HEK293T (cell line): Measurements from ENCODE around the gene STAC2.
"Not testable (repeated sequence)": the region's sequence is repeated elsewhere in the genome, so short reads cannot be mapped to it uniquely, and the experiment has no call there.

Experiments used
- CTCF ChIA-PET: fragments of 350-600 bp; formaldehyde crosslinking; extraction: SDS; loops from one replicate; lab custom pipeline; 2021; ENCODE audit warnings: antibody characterized with exemption, inconsistent platforms; lab: Yijun Ruan, JAX
- POLR2A ChIA-PET: fragments of 350-600 bp; formaldehyde crosslinking; extraction: SDS; loops from one replicate; lab custom pipeline; 2020; ENCODE audit warnings: antibody characterized with exemption, inconsistent platforms; lab: Yijun Ruan, JAX
- DNase-seq: peaks from one replicate; pipeline ENCODE4 v3.0.0; 2012; ENCODE audit warnings: mixed read lengths; ENCODE audit errors: extremely low spot score
- ARNT ChIP-seq: fragments of 450-650 bp; IDR thresholded peaks from 2 replicates; pipeline ENCODE4 v1.6.1; 2017; ENCODE audit warnings: mild to moderate bottlenecking
- BHLHE40 ChIP-seq: fragments of 450-650 bp; IDR thresholded peaks from 2 replicates; pipeline ENCODE4 v1.6.1; 2016; ENCODE audit warnings: mild to moderate bottlenecking, moderate library complexity, borderline replicate concordance
- CTBP1 ChIP-seq: fragments of 450-650 bp; IDR thresholded peaks from 2 replicates; pipeline ENCODE4 v1.6.1; 2016; ENCODE audit warnings: borderline replicate concordance
- ELF4 ChIP-seq: fragments of 450-650 bp; IDR thresholded peaks from 2 replicates; pipeline ENCODE4 v1.6.1; 2017; ENCODE audit warnings: antibody characterized with exemption
- FOXA1 ChIP-seq: fragments of 450-650 bp; IDR thresholded peaks from 2 replicates; pipeline ENCODE4 v1.6.1; 2016; ENCODE audit warnings: mild to moderate bottlenecking
- FOXK2 ChIP-seq: fragments of 450-650 bp; IDR thresholded peaks from 2 replicates; pipeline ENCODE4 v1.6.1; 2016; ENCODE audit warnings: mild to moderate bottlenecking
- FOXM1 ChIP-seq: fragments of 450-650 bp; IDR thresholded peaks from 2 replicates; pipeline ENCODE4 v1.6.1; 2017; ENCODE audit warnings: mild to moderate bottlenecking, borderline replicate concordance
- HDGF ChIP-seq: fragments of 450-650 bp; IDR thresholded peaks from 2 replicates; pipeline ENCODE4 v1.6.1; 2017; ENCODE audit warnings: antibody characterized with exemption, borderline replicate concordance
- L3MBTL2 ChIP-seq: fragments of 450-650 bp; conservative IDR thresholded peaks from 2 replicates; pipeline ENCODE4 v1.6.1; 2016; ENCODE audit warnings: mild to moderate bottlenecking
- LEF1 ChIP-seq: fragments of 450-650 bp; IDR thresholded peaks from 2 replicates; pipeline ENCODE4 v1.6.1; 2017; ENCODE audit warnings: mild to moderate bottlenecking, borderline replicate concordance
- NFRKB ChIP-seq: fragments of 450-650 bp; IDR thresholded peaks from 2 replicates; pipeline ENCODE4 v1.6.1; 2016; ENCODE audit warnings: mild to moderate bottlenecking, moderate library complexity
- SP1 ChIP-seq: fragments of 450-650 bp; IDR thresholded peaks from 2 replicates; pipeline ENCODE4 v1.6.1; 2017
- SUZ12 ChIP-seq: fragments of 450-650 bp; IDR thresholded peaks from 2 replicates; pipeline ENCODE4 v1.6.1; 2016; ENCODE audit warnings: mild to moderate bottlenecking
- TARDBP ChIP-seq: fragments of 450-650 bp; IDR thresholded peaks from 2 replicates; pipeline ENCODE4 v1.6.1; 2016
- ZNF384 ChIP-seq: fragments of 450-650 bp; IDR thresholded peaks from 2 replicates; pipeline ENCODE4 v1.6.1; 2016
- TF ChIP-seq, protein P1 (sequence below): fragments of 450-650 bp; IDR thresholded peaks from 2 replicates; pipeline ENCODE4 v1.6.1; 2016

Gene STAC2

GRCh38 chr17:39170558-39170957 is 55.2 kb downstream of the STAC2 start:
- POLR2A ChIA-PET, result interaction anchor here (1.2 kb wide), 1 partner anchor 17 kb away, joined by 3 read pairs; no protein-coding TSS in a partner anchor
- no peak for DNase-seq
- CTCF ChIA-PET, result interaction anchor here (0.6 to 1.0 kb wide), 2 partner anchors 68 to 153 kb away, joined by 5 read pairs; no protein-coding TSS in a partner anchor

GRCh38 chr17:39170109-39170508 is 55.6 kb downstream of the STAC2 start:
- TF ChIP-seq ZNF384 (no peak), SP1 (no peak), TARDBP (no peak), NFRKB (no peak), CTBP1 (no peak), L3MBTL2 (no peak), FOXK2 (no peak)
- no peak for DNase-seq
- CTCF ChIA-PET, result interaction anchor here (0.6 to 1.4 kb wide), 4 partner anchors 62 to 153 kb away, joined by 3 to 5 read pairs (median 4); no protein-coding TSS in a partner anchor
- POLR2A ChIA-PET, result interaction anchor here (1.2 kb wide), 1 partner anchor 17 kb away, joined by 3 read pairs; no protein-coding TSS in a partner anchor

More at GRCh38 chr17:39170558-39170957, 55.2 kb downstream of the STAC2 start:
- TF ChIP-seq HDGF (no peak), BHLHE40 (no peak), ARNT (no peak), FOXM1 (no peak), L3MBTL2 (no peak), LEF1 (no peak), NFRKB (no peak), FOXK2 (no peak), CTBP1 (no peak), FOXA1 (no peak), ZNF384 (no peak), ELF4 (no peak), TARDBP (no peak), SP1 (no peak), SUZ12 (no peak)
- TF ChIP-seq, protein P1, sequence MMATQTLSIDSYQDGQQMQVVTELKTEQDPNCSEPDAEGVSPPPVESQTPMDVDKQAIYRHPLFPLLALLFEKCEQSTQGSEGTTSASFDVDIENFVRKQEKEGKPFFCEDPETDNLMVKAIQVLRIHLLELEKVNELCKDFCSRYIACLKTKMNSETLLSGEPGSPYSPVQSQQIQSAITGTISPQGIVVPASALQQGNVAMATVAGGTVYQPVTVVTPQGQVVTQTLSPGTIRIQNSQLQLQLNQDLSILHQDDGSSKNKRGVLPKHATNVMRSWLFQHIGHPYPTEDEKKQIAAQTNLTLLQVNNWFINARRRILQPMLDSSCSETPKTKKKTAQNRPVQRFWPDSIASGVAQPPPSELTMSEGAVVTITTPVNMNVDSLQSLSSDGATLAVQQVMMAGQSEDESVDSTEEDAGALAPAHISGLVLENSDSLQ, result no peak

GRCh38 chr17:39169518-39169917 is 56.2 kb downstream of the STAC2 start:
- TF ChIP-seq BHLHE40, result no peak
- no peak for TF ChIP-seq ARNT
- no peak for TF ChIP-seq TARDBP
- no peak for TF ChIP-seq ZNF384
- no peak for TF ChIP-seq NFRKB
- no peak for TF ChIP-seq L3MBTL2
- TF ChIP-seq, protein P1, result no peak
- no peak for TF ChIP-seq SP1
- TF ChIP-seq CTBP1, result no peak
- no peak for TF ChIP-seq SUZ12
- no peak for TF ChIP-seq FOXM1
- no peak for TF ChIP-seq ELF4
- no peak for TF ChIP-seq FOXK2
- no peak for DNase-seq
- ChIA-PET CTCF (interaction anchor here (0.7 to 1.4 kb wide), 4 partner anchors 25 to 89 kb away, joined by 3 to 4 read pairs (median 4); no protein-coding TSS in a partner anchor), POLR2A (interaction anchor here (0.9 to 1.2 kb wide), 2 partner anchors 16 to 30 kb away, joined by 3 read pairs; partner anchors contain the start of gene RPL19)

- no peak for TF ChIP-seq NFRKB
- ChIA-PET POLR2A (interaction anchor here (0.9 kb wide), 1 partner anchor 31 kb away, joined by 3 read pairs; the partner anchor contains the start of gene RPL19), CTCF (interaction anchor here (0.8 to 1.4 kb wide), 3 partner anchors 25 to 67 kb away, joined by 3 to 4 read pairs (median 3); no protein-coding TSS in a partner anchor)
- no peak for DNase-seq
Observed at GRCh38 chr17:39169101-39169500, 56.6 kb downstream of the STAC2 start.

DNA sequence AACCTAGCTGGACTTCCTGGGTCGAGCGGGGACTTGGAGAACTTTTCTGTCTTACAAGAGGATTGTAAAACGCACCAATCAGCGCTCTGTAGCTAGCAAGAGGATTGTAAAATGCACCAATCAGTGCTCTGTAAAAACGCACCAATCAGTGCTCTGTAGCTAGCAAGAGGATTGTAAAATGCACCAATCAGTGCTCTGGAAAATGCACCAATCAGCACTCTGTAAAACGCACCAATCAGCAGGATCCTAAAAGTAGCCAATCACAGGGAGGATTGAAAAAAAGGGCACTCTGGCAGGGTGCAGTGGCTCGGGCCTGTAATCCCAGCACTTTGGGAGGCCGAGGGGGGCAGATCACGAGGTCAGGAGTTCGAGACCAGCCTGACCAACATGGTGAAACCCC is 57.2 kb downstream of the STAC2 start:
- POLR2A ChIA-PET, DNase-seq: not testable (repeated sequence)
- CTCF ChIA-PET, result interaction anchor here (1.4 kb wide), 1 partner anchor 68 kb away, joined by 4 read pairs; no protein-coding TSS in a partner anchor

DNA sequence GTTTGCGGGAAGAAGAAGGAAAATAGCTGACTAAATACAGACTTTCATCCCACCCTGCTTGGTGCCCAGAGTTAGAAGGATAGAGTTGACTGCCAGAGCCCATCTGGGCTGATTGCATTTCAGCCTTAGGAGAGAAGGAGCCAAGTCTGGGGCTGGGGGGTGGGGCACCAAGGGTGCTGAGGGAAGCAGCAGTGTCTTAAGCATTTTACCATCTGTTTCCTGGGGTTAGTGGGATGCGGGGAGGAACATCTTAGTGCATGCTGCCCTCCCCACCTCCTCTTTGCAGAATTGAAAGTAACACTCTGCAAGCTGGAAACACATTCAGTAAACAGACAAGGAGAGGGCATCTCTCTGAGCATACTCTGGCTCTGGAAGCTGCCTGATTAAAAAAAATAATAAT is 58.3 kb downstream of the STAC2 start:
- TF ChIP-seq BHLHE40 (no peak), HDGF (no peak), ARNT (no peak), FOXA1 (no peak), CTBP1 (no peak), TARDBP (no peak), FOXM1 (no peak), SUZ12 (no peak), ZNF384 (no peak)
- DNase-seq, result no peak
- POLR2A ChIA-PET, result interaction anchor here (1.0 to 2.2 kb wide), 2 partner anchors 32 to 314 kb away, joined by 3 to 9 read pairs; partner anchors contain the start of genes RPL19 and RPL23
- CTCF ChIA-PET, result interaction anchor here (0.5 to 1.7 kb wide), 2 partner anchors 7 to 76 kb away, joined by 3 to 21 read pairs; no protein-coding TSS in a partner anchor
